NCI-H82 (cell line): ENCODE data around the gene ODAM.
"Not testable (repeated sequence)": the region's sequence is repeated elsewhere in the genome, so short reads cannot be mapped to it uniquely, and the experiment has no call there.

Experiments
- DNase-seq: peaks from one replicate; lab custom pipeline; 2025; lab: John Stamatoyannopoulos, UW

ODAM gene

DNA sequence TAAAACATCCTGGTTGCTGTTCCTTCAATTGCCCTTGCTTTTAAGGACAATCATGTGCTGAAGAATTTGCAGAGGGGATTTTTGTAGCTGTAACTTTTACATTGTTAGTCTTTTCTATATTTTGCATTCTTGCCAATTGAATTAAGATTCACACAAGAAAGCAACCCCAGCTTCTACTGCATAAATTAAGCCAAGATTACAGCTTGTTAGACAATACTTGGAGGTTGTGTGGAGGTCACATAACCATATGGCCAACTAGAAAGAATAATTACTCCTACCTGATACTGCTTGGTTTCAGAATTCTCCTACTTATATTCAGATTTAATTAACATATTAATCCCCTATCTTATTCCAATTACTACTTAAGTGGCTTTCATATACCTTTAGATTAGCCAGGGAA, 26.3 kb downstream of the ODAM start:
- peak; percentile 72 for DNase-seq

DNA sequence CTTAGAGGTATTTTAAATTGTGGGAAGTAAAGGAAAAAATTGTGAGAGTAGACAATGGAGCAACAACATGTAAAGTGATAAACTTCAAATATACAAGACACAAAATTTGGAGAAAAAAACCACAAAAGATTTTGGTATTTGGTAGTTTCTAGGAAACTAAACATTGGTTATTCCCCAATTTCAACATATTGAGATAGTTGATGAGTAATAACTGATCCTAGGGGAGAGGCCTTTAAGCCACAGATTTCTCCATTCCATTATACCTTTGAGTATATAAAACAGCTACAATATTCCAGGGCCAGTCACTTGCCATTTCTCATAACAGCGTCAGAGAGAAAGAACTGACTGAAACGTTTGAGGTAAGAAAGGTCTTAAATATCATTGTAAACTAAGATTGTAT, 30.3 kb downstream of the ODAM start, which contains the start of gene FDCSP:
TSS of gene FDCSP (plus strand) at position 301 of the 400 bp plus-strand sequence. CDS start 5,071 bp downstream, outside the sequence.
- DNase-seq: no peak

DNA sequence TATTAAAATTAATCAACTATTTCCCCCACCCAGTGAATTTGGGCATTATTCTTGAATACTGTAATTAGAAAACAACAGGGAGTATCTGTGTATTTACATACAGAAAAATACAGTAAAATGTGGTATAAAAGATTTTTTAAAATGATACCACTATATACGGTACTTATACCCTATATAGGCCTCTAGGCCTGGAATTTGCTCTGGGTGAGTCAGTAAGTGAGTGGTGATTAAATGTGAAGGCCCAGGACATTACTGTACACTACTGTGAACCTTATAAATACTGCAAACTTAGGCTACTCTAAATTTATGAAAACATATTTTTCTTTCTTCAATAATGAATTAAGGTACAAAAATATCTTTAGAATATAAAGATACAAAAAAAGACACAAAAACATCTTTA, 40.6 kb downstream of the ODAM start:
- no peak for DNase-seq

DNA sequence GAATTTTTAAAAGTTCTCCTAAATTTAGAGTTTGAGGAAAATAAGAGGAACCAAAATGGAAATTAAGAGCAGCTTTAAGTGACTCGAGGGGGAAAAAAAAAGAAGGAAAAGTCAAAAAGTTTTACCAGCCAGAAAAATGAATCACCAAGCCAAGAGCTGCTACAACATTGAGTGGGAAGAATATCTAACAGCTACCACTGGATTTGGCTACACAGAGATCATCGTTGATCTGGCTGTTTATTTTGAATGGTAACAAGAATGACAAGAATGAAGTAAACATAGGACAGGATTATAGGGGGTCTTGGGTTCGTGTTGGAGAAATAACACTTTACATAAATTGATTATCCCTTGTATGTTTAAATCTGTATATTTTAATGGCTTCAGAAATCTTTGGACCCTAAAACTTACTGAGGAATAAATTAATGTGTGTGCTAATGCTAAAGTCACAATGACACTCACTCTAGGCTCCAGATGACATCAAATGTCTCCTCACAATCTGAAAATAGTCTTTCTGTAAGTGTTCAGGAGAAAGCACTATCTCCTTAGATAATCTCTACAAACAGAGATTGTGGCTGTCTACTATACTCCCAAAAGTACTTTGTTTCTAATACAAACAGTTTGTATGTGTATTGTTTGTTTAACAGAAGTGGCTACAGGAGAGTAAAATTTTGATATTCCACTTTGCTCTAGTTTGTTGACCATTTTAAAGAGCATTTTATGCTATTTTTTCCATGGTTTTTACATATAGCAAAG, 43.8 kb downstream of the ODAM start:
- DNase-seq: no peak

DNA sequence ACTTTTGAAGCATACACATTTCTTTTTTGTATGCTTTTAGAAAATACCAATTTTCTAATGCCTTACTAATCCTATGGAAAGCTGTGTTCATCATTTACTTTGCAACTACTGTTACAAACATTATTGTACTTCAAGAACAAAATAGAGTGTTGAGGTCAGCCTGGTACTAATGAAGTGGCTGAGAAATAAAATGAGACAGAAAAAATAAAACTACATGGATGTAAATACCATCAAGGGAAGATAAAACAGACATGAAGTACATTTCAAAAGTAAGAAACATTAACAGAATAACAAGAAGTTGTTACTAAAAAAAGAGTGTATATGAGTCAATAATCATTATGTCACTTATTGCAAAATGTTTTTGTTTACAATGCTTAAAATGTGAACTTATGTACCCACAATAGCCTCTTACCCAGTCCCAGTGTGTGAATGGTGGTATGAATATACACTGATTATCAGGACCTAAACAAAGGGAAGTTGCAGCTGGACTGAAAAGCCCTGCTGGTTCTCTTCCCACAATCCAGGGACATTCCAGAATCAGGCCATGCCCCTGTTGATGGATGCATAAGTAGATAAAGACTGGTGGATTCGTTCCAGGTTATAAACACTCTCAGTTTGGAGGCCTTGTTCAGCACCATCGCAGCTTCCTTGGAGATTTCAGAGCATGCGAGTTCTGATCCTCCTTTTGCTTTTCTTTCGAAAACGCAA, 44.5 kb downstream of the ODAM start:
- no peak for DNase-seq

DNA sequence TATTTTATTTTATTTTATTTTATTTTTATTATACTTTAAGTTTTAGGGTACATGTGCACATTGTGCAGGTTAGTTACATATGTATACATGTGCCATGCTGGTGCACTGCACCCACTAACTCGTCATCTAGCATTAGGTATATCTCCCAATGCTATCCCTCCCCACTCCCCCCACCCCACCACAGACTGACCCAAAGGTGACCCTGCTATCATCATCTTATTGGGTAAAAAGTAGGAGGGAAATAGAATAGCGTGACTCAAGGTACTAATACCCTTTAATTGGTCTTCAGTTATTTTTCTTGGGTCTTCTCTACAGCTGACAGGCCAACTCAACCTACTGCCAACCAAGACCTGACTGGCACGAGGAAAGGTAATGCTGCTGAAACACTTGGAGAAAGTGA, 46.8 kb downstream of the ODAM start, which contains the start of gene CSN3:
TSS of gene CSN3 (plus strand) at position 301 of the 400 bp plus-strand sequence. CDS start 2,223 bp downstream, outside the sequence.
- not testable (repeated sequence) for DNase-seq

DNA sequence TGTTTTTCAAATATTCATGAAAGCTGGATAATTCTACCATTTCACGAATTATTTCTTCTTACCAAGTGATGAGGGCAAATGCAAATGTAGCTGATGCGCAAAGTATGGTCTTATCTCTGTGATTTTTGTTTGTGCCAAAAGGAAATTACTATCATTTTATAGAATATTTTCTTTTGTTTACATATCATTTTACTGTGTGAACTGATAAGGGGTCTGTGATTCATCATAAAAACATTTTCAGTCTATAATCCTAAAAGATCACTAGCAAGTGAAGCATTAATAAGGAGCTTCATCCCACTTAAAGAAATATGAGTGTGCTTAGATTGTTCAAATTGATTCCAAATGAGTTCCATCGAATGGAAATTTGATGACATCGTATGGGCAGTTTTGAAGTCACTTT, 47.6 kb downstream of the ODAM start:
- DNase-seq: no peak

DNA sequence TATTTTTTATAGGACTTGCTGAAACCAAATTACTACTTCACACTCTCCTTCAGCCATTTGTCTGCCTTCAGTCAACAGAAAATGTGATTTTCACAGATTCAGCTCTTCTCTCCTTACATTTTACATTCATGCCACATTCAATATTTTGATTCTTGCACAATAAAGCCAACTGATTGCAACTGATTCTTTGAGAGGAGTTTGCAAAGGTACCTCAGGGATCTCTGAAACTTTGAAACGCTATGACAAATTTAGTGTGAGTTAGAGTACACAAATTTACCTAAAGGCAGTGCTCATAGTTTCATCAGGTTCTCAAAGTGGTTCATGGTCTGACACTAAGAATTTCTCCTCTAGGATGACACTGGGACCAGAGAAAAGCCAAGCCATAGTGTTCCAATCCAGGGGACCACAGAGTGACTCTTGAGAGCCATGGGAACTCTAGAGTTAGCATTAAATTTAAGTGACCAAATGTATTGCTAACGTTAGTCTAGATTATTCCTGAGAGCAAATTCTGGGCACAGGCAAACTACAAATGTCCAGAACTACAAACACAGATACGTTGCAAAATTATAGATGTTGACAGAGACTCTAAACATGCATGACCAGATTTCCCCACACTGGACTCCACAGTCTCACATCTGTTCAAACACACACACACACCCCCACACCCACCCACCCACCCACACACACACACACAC, 55.9 kb downstream of the ODAM start:
- DNase-seq: no peak

DNA sequence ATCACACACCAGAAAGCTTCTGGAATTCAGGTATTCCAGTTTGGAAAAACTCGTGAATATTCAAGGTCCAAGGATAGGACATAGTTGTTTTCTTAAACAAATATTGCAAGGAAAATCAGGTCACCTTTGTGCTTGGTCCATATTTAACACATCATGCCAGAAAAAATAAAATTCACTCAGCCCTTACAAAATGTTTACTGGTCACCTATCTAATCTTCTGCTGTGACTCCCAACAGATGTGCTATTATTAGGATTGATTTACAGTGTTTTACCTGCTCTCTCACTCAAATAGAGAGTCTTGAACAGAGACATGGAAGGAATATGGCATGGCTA, 56.4 kb downstream of the ODAM start:
- DNase-seq: no peak
